GM23338 (cell line): ENCODE measurements around the gene ARSB. TPM values are rescaled to one million over a fixed set of nuclear protein-coding genes. Genes with fewer than 3 reads are reported as not detected.

Source experiments
- ATAC-seq: fragments of 200-7000 bp; cut with Tn5 transposase; 3 replicates; pipeline ENCODE4 v1.9.1; 2020
- DNase-seq: peaks from one replicate; pipeline ENCODE4 v3.0.0-alpha.2; 2015; ENCODE audit warnings: low spot score
- H2AFZ ChIP-seq: fragments of 200-600 bp; sonication (generic); 2 replicates; pipeline ENCODE4 v1.8.0; 2016; ENCODE audit warnings: antibody characterized with exemption, mild to moderate bottlenecking, moderate library complexity
- H3F3A ChIP-seq: fragments of 200-600 bp; sonication (generic); replicated peaks from 2 replicates; pipeline ENCODE4 v1.8.0; 2017; ENCODE audit warnings: antibody characterized with exemption, mixed run types, low read depth
- H3K27ac ChIP-seq: fragments of 200-600 bp; sonication (generic); 2 replicates; pipeline ENCODE4 v1.6.1; 2016; ENCODE audit warnings: low read depth
- H3K27me3 ChIP-seq: fragments of 200-600 bp; sonication (generic); 2 replicates; pipeline ENCODE4 v1.8.0; 2016; ENCODE audit warnings: mild to moderate bottlenecking, mixed run types, moderate library complexity; ENCODE audit not compliant: insufficient read depth
- H3K36me3 ChIP-seq: fragments of 200-600 bp; sonication (generic); 2 replicates; pipeline ENCODE4 v1.8.0; 2016; ENCODE audit warnings: mild to moderate bottlenecking; ENCODE audit not compliant: insufficient read depth
- H3K4me1 ChIP-seq: fragments of 200-600 bp; sonication (generic); 2 replicates; pipeline ENCODE4 v1.8.0; 2016; ENCODE audit warnings: mild to moderate bottlenecking, moderate library complexity; ENCODE audit not compliant: insufficient read depth
- H3K4me2 ChIP-seq: fragments of 200-600 bp; sonication (generic); 2 replicates; pipeline ENCODE4 v1.7.1; 2017; ENCODE audit warnings: mixed run types
- H3K4me3 ChIP-seq: fragments of 200-600 bp; sonication (generic); 2 replicates; pipeline ENCODE4 v1.6.1; 2016; ENCODE audit warnings: mixed run types
- H3K79me2 ChIP-seq: fragments of 200-600 bp; sonication (generic); replicated peaks from 2 replicates; pipeline ENCODE4 v1.8.0; 2017; ENCODE audit warnings: mild to moderate bottlenecking; ENCODE audit not compliant: insufficient read depth
- H3K9me2 ChIP-seq: fragments of 200-600 bp; sonication (generic); 2 replicates; pipeline ENCODE4 v1.8.0; 2017; ENCODE audit not compliant: insufficient read depth
- H4K20me1 ChIP-seq: fragments of 200-600 bp; sonication (generic); replicated peaks from 2 replicates; pipeline ENCODE4 v1.8.0; 2017; ENCODE audit warnings: mild to moderate bottlenecking; ENCODE audit not compliant: insufficient read depth
- H3K27ac Mint-ChIP-seq: 2 replicates; pipeline ENCODE4 v1.8.0; 2020; ENCODE audit warnings: inconsistent platforms, mild to moderate bottlenecking, moderate library complexity, mixed read lengths
- H3K27me3 Mint-ChIP-seq: 3 replicates; pipeline ENCODE4 v1.8.0; 2022; ENCODE audit warnings: low read depth, mild to moderate bottlenecking, moderate library complexity, mixed read lengths, inconsistent platforms; ENCODE audit not compliant: insufficient read depth, poor library complexity
- H3K36me3 Mint-ChIP-seq: 3 replicates; pipeline ENCODE4 v1.8.0; 2021; ENCODE audit warnings: low read depth, mild to moderate bottlenecking, inconsistent platforms, moderate library complexity, mixed read lengths
- H3K4me1 Mint-ChIP-seq: 3 replicates; pipeline ENCODE4 v1.8.0; 2020; ENCODE audit warnings: mild to moderate bottlenecking, inconsistent platforms, mixed read lengths
- H3K4me3 Mint-ChIP-seq: 3 replicates; pipeline ENCODE4 v1.8.0; 2021; ENCODE audit warnings: moderate library complexity, mild to moderate bottlenecking, inconsistent platforms, mixed read lengths
- H3K9me3 Mint-ChIP-seq: 3 replicates; pipeline ENCODE4 v1.8.0; 2020; ENCODE audit warnings: moderate library complexity, mild to moderate bottlenecking, inconsistent platforms, mixed read lengths
- ETS1 ChIP-seq: IDR thresholded peaks from 2 replicates; pipeline ENCODE4 v1.6.1; 2016; ENCODE audit warnings: antibody characterized with exemption
- JUNB ChIP-seq: IDR thresholded peaks from one replicate; pipeline ENCODE4 v1.6.1; 2016; ENCODE audit warnings: antibody characterized with exemption; ENCODE audit not compliant: unreplicated experiment
- POLR2AphosphoS5 ChIP-seq: IDR thresholded peaks from 2 replicates; pipeline ENCODE4 v1.6.1; 2016; ENCODE audit warnings: antibody characterized with exemption, low read depth
- STAT1 ChIP-seq: IDR thresholded peaks from one replicate; pipeline ENCODE4 v1.6.1; 2016; ENCODE audit warnings: antibody characterized with exemption; ENCODE audit not compliant: unreplicated experiment
- ZNF114 ChIP-seq: fragments of 250-450 bp; sonication (Bioruptor Pico); IDR thresholded peaks from 2 replicates; pipeline ENCODE4 v1.5.0; 2020; ENCODE audit warnings: mild to moderate bottlenecking, moderate library complexity
- ZNF462 ChIP-seq: fragments of 250-450 bp; sonication (Bioruptor Pico); IDR thresholded peaks from 2 replicates; pipeline ENCODE4 v1.5.0; 2020; ENCODE audit warnings: mild to moderate bottlenecking, moderate library complexity
- polyA plus RNA-seq: library from polyadenylated mRNA; unstranded; fragments of >200 nt; fragmentation: Nextera tagmentation; extraction: Ambion mirVana; gene quantifications from 2 replicates; pipeline ENCODE4 v1.2.1, GENCODE V29; 2016
- total RNA-seq: library from RNA; depleted of rRNA; stranded (reverse); fragments of >200 nt; shearing (Covaris generic); gene quantifications from 2 replicates; pipeline ENCODE4 v1.2.3, GENCODE V29; 2014

ARSB gene
- total and polyA plus RNA-seq, 2 experiments from 2014 or later: 7.4 to 24.6 TPM

GRCh38 chr5:78961743-78962142 lies 23.4 kb downstream of the ARSB start:
- H3K27ac Mint-ChIP-seq: no peak overlapping the region
- Histone ChIP-seq H2AFZ (no peak overlapping the region), H3K36me3 (no peaks in the 10 kb centered on the region), H3K4me3 (no peak overlapping the region), H3K27ac (no peak overlapping the region), H4K20me1 (no peaks in the 10 kb centered on the region), H3F3A (no peaks in the 10 kb centered on the region), H3K4me2 (no peak overlapping the region), H3K27me3 (no peaks in the 10 kb centered on the region), H3K4me1 (peaks cover 4% of the 10 kb centered on the region; the same call in 1 of the 2 replicates), H3K9me2 (no peaks in the 10 kb centered on the region), H3K79me2 (no peaks in the 10 kb centered on the region)
- ATAC-seq (no peak), DNase-seq (no peak)
- TF ChIP-seq ZNF462 (CRISPR knock-in tag) (no peak), STAT1 (no peak), POLR2AphosphoS5 (no peak)
- peaks cover 4% of the 10 kb centered on the region; the same call in 2 of the 3 replicates for H3K36me3 Mint-ChIP-seq
- no peaks in the 10 kb centered on the region for H3K9me3 Mint-ChIP-seq
- H3K4me3 Mint-ChIP-seq: no peak overlapping the region
- no peaks in the 10 kb centered on the region for H3K27me3 Mint-ChIP-seq
- H3K4me1 Mint-ChIP-seq: peaks cover 4% of the 10 kb centered on the region; the same call in 1 of the 3 replicates

- Mint-ChIP-seq H3K4me1 (peaks cover 4% of the 10 kb centered on the region; the same call in 1 of the 3 replicates), H3K27me3 (no peaks in the 10 kb centered on the region), H3K36me3 (peaks cover 4% of the 10 kb centered on the region; the same call in 2 of the 3 replicates), H3K9me3 (no peaks in the 10 kb centered on the region), H3K27ac (no peak overlapping the region), H3K4me3 (no peak overlapping the region)
- Histone ChIP-seq H3K4me1 (peaks cover 4% of the 10 kb centered on the region; the same call in 1 of the 2 replicates), H3K4me2 (no peak overlapping the region), H3K4me3 (no peak overlapping the region), H3K9me2 (no peaks in the 10 kb centered on the region), H3K27me3 (no peaks in the 10 kb centered on the region), H3F3A (no peaks in the 10 kb centered on the region), H3K27ac (no peak overlapping the region; the same call in 1 of the 2 replicates), H2AFZ (no peak overlapping the region), H3K79me2 (no peaks in the 10 kb centered on the region), H4K20me1 (no peaks in the 10 kb centered on the region), H3K36me3 (no peaks in the 10 kb centered on the region)
- DNase-seq (no peak), ATAC-seq (no peak)
- TF ChIP-seq ZNF114 (no peak), ZNF462 (CRISPR knock-in tag) (no peak), JUNB (no peak), ETS1 (no peak)
Measured at GRCh38 chr5:78959767-78960166, 25.3 kb downstream of the ARSB start.
